ENCODE measurements around the gene SCFD2. TPM values are rescaled to one million over a fixed set of nuclear protein-coding genes. Genes with fewer than 3 reads are reported as not detected.

The SCFD2 gene
- total and polyA plus RNA-seq, 2 experiments from 2014 or later, result 30.7 to 33.2 TPM

DNA sequence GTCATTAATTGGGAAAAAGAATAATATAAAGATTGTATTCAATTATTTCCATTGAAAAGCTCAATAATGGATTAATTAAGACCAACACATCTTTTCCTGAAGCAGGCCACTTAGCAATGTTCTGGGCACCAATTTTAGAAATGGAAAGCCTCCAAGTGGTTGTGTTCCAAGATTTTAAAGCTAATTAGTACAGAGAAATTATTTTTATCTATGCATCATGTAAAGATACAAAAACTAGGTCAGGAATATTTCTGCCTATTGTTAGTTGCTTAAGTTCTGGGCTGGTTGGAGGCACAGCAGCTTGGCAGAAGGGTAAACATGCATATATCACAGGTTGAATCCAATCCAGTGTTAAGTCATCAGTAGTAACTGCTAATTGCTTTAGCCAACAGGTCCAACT is 401.9 kb downstream of the SCFD2 start:
- Histone ChIP-seq H3K36me3 (ENCODE audit: low read depth) (no peaks in the 10 kb centered on the region), H3F3A (ENCODE audit: insufficient read depth) (peaks cover 10% of the 10 kb centered on the region; the same call in 1 of the 2 replicates), H3K9ac (no peak overlapping the region), H3K27me3 (replicated peaks; ENCODE audit: insufficient read depth) (no peaks in the 10 kb centered on the region), H3K9me3 (ENCODE audit: low read depth) (no peaks in the 10 kb centered on the region), H3K4me3 (no peak overlapping the region), H3K27ac (no peak overlapping the region), H3K79me2 (ENCODE audit: insufficient read depth) (no peaks in the 10 kb centered on the region), H3K4me1 (ENCODE audit: insufficient read depth) (peaks cover 18% of the 10 kb centered on the region), H4K20me1 (ENCODE audit: insufficient read depth) (no peaks in the 10 kb centered on the region), H3K4me2 (ENCODE audit: unreplicated experiment) (no peak overlapping the region), H2AFZ (no peak overlapping the region), H3K9me2 (ENCODE audit: insufficient read depth) (no peaks in the 10 kb centered on the region)
- in situ Hi-C loops (cut with MboI), result no loop called here
- no peak for TF ChIP-seq EZH2 (IDR thresholded peaks at IDR 0.05; ENCODE audit: insufficient read depth, poor library complexity, severe bottlenecking)
- DNase-seq, result no peak

DNA sequence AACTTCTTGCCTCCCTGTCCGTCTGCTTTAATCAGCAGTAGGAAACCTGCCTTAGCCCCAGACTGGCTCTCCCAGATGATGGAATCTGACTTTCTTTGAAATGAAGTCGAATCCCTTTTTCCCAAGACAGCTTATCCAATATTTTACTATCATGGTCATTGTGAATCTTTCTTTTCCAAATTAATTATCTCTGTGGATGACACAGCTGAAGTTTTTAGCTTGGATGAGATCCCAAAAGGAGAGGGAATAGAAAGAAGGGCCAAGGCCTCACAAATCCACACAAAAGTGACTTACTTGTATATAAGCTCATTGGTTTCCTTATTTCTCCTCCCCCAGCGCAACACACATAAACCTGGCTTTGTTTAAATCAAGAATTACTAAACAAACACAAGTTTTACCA is 403.1 kb downstream of the SCFD2 start:
- H3K79me2 ChIP-seq (ENCODE audit: insufficient read depth), result no peaks in the 10 kb centered on the region

DNA sequence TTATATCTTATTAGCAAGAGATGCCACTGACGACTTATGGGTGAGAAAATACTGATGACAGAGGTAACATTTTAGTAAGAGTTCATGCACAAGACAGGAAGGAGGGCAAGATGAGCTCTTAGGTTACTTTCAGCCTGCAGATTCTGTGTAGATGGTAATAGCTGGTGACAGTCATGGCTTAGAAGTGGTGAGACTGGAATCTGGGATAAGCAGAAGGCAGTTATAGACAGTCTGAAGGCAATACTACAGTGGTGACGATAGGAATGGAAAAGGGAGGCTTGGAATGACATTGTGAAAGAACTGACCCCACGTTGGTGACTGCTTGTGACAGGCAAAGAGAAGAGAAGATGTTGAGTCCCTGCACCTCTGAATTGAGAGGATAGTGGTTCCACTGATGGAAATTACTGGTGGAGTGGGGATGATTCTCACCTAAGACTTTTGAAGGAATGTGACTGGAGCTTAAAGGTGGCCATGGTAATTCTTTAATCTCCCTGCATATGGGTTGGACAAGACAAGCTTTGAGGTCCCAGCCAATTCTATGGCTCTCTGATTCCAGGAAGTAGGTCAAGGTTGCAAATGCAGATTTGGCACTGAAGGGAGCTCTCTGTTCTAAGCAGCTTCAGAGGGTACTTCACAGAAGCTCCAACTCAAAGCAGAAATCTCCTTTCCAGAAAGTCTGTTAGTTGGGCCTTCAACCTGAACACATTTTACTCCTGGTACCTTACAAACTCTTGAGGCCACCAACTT is 404.0 kb downstream of the SCFD2 start:
- in situ Hi-C loops (cut with MboI), result no loop called here
- Histone ChIP-seq H3F3A (ENCODE audit: insufficient read depth) (peaks cover 17% of the 10 kb centered on the region; the same call in 1 of the 2 replicates), H3K36me3 (ENCODE audit: low read depth) (no peaks in the 10 kb centered on the region), H3K4me2 (ENCODE audit: unreplicated experiment) (no peak overlapping the region), H4K20me1 (ENCODE audit: insufficient read depth) (no peaks in the 10 kb centered on the region), H2AFZ (no peak overlapping the region), H3K9me3 (ENCODE audit: low read depth) (no peaks in the 10 kb centered on the region), H3K27me3 (replicated peaks; ENCODE audit: insufficient read depth) (no peaks in the 10 kb centered on the region), H3K9me2 (ENCODE audit: insufficient read depth) (no peaks in the 10 kb centered on the region), H3K9ac (no peak overlapping the region), H3K4me1 (ENCODE audit: insufficient read depth) (peaks cover 33% of the 10 kb centered on the region), H3K27ac (no peak overlapping the region), H3K79me2 (ENCODE audit: insufficient read depth) (no peaks in the 10 kb centered on the region), H3K4me3 (no peak overlapping the region)
- no peak for DNase-seq
- WGBS, 2 experiments (ENCODE audit: low coverage in 1 of 2, low lambda C conversion rate in 2 of 2, missing lambda C conversion rate in 2 of 2), result 80 to 91% methylated on average over 3 of the region's 3 CpGs
- no peak for TF ChIP-seq EZH2phosphoT487 (IDR thresholded peaks at IDR 0.05; ENCODE audit: insufficient read depth, low read depth)
- no peak for TF ChIP-seq EZH2 (IDR thresholded peaks at IDR 0.05; ENCODE audit: insufficient read depth, poor library complexity, severe bottlenecking)

More for the DNA sequence above, 403.1 kb downstream of the SCFD2 start:
- Histone ChIP-seq H3K9me2 (ENCODE audit: insufficient read depth) (no peaks in the 10 kb centered on the region), H3K27me3 (replicated peaks; ENCODE audit: insufficient read depth) (no peaks in the 10 kb centered on the region), H3K9me3 (ENCODE audit: low read depth) (no peaks in the 10 kb centered on the region), H2AFZ (no peak overlapping the region), H3K4me3 (no peak overlapping the region), H4K20me1 (ENCODE audit: insufficient read depth) (no peaks in the 10 kb centered on the region), H3K4me1 (ENCODE audit: insufficient read depth) (peaks cover 25% of the 10 kb centered on the region), H3K4me2 (ENCODE audit: unreplicated experiment) (no peak overlapping the region), H3F3A (ENCODE audit: insufficient read depth) (peaks cover 16% of the 10 kb centered on the region; the same call in 1 of the 2 replicates), H3K9ac (no peak overlapping the region), H3K36me3 (ENCODE audit: low read depth) (no peaks in the 10 kb centered on the region), H3K27ac (no peak overlapping the region)
- in situ Hi-C loops (cut with MboI), result no loop called here
- TF ChIP-seq EZH2phosphoT487 (IDR thresholded peaks at IDR 0.05; ENCODE audit: insufficient read depth, low read depth) (no peak), EZH2 (IDR thresholded peaks at IDR 0.05; ENCODE audit: insufficient read depth, poor library complexity, severe bottlenecking) (no peak)
- no peak for DNase-seq
- WGBS, 2 experiments (ENCODE audit: low coverage in 1 of 2, low lambda C conversion rate in 2 of 2, missing lambda C conversion rate in 2 of 2), result 65 to 68% methylated on average over 3 of the region's 3 CpGs

DNA sequence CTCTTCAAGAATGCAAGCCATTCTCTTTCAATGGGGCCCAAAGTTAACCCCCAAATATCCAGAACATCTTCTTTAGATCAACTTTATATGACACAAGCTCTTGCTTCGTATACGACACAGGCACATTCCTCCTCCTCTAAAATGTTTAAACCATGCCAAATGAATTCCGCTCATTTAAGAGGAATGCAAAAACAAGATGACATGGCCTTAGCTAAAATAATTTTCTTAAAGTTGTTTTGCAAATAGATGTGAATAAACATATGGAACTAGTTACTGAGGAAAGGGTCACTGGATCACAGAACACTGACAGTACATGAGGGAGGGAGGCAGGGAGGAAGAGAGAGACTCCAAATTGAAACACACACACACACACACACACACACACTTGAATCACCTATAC is 406.3 kb downstream of the SCFD2 start:
- DNase-seq, result peak; percentile 80
- no peak for TF ChIP-seq EZH2phosphoT487 (IDR thresholded peaks at IDR 0.05; ENCODE audit: insufficient read depth, low read depth)
- TF ChIP-seq EZH2 (IDR thresholded peaks at IDR 0.05; ENCODE audit: insufficient read depth, poor library complexity, severe bottlenecking), result no peak
- H3K36me3 ChIP-seq (ENCODE audit: low read depth), result no peaks in the 10 kb centered on the region
- H3K9ac ChIP-seq, result no peak overlapping the region
- H3K4me2 ChIP-seq (ENCODE audit: unreplicated experiment), result no peak overlapping the region
- no peaks in the 10 kb centered on the region for H4K20me1 ChIP-seq (ENCODE audit: insufficient read depth)
- peak overlapping the region; percentile 38 for H3K27ac ChIP-seq
- H3K4me3 ChIP-seq, result no peak overlapping the region
- peaks cover 17% of the 10 kb centered on the region; the same call in 1 of the 2 replicates for H3F3A ChIP-seq (ENCODE audit: insufficient read depth)
- no peaks in the 10 kb centered on the region for H3K9me3 ChIP-seq (ENCODE audit: low read depth)
- H3K79me2 ChIP-seq (ENCODE audit: insufficient read depth), result no peaks in the 10 kb centered on the region
- no peaks in the 10 kb centered on the region for H3K9me2 ChIP-seq (ENCODE audit: insufficient read depth)
- in situ Hi-C loops (cut with MboI), result no loop called here
- peaks cover 30% of the 10 kb centered on the region for H3K4me1 ChIP-seq (ENCODE audit: insufficient read depth)
- H2AFZ ChIP-seq, result no peak overlapping the region
- no peaks in the 10 kb centered on the region for H3K27me3 ChIP-seq (replicated peaks; ENCODE audit: insufficient read depth)
- 4 to 5% methylated on average over 3 of the region's 3 CpGs for WGBS, 2 experiments (ENCODE audit: low coverage in 1 of 2, low lambda C conversion rate in 2 of 2, missing lambda C conversion rate in 2 of 2)
